K562 (cell line): Measurements from ENCODE around the gene PLAAT4. TPM values are rescaled to one million over a fixed set of nuclear protein-coding genes. Genes with fewer than 3 reads are reported as not detected.

ENCODE experiments used
- ARID2 ChIP-seq: fragments of 450-650 bp; IDR thresholded peaks from 2 replicates; pipeline ENCODE4 v1.6.1; 2017; ENCODE audit warnings: antibody characterized with exemption, mild to moderate bottlenecking
- ETV1 ChIP-seq: fragments of 450-650 bp; conservative IDR thresholded peaks from 2 replicates; pipeline ENCODE4 v1.6.1; 2016; ENCODE audit warnings: missing genetic modification characterization, control low read depth, low read depth, missing compliant biosample characterization
- FIP1L1 ChIP-seq: fragments of 200-400 bp; formaldehyde crosslinking; IDR thresholded peaks from 2 replicates; pipeline ENCODE4 v1.6.1; 2018; ENCODE audit warnings: mild to moderate bottlenecking, low read depth, low read length; ENCODE audit not compliant: poor library complexity, severe bottlenecking
- FOXJ2 ChIP-seq: fragments of 200-800 bp; sonication (Bioruptor generic); IDR thresholded peaks from 2 replicates; pipeline ENCODE4 v1.6.1; 2016; ENCODE audit warnings: missing genetic modification characterization, missing compliant biosample characterization
- FOXJ3 ChIP-seq: sonication (generic); formaldehyde crosslinking; IDR thresholded peaks from 2 replicates; pipeline ENCODE4 v1.4.0; 2020; ENCODE audit warnings: mild to moderate bottlenecking, missing genetic modification reagents
- HMG20B ChIP-seq: fragments of 250-450 bp; sonication (Bioruptor Pico); IDR thresholded peaks from 2 replicates; pipeline ENCODE4 v1.5.0; 2021; ENCODE audit warnings: mild to moderate bottlenecking
- MCM5 ChIP-seq: fragments of 450-650 bp; IDR thresholded peaks from 2 replicates; pipeline ENCODE4 v1.6.1; 2016; ENCODE audit warnings: low read depth
- MEF2A ChIP-seq: IDR thresholded peaks from 2 replicates; pipeline ENCODE4 v1.6.1; 2011; ENCODE audit warnings: low read depth, mild to moderate bottlenecking, low read length, moderate library complexity; ENCODE audit not compliant: control insufficient read depth
- NFATC3 ChIP-seq: fragments of 450-650 bp; IDR thresholded peaks from 2 replicates; pipeline ENCODE4 v1.6.1; 2017; ENCODE audit warnings: mild to moderate bottlenecking
- NR2F6 ChIP-seq: fragments of 450-650 bp; formaldehyde crosslinking; IDR thresholded peaks from 2 replicates; pipeline ENCODE4 v1.4.0; 2020; ENCODE audit warnings: mild to moderate bottlenecking
- PHTF2 ChIP-seq: fragments of 250-450 bp; sonication (Bioruptor Pico); IDR thresholded peaks from 2 replicates; pipeline ENCODE4 v1.5.0; 2021; ENCODE audit warnings: mild to moderate bottlenecking
- RBM25 ChIP-seq: fragments of 200-400 bp; formaldehyde crosslinking; IDR thresholded peaks from 2 replicates; pipeline ENCODE4 v1.6.1; 2018; ENCODE audit warnings: low read length, low read depth, moderate library complexity; ENCODE audit not compliant: severe bottlenecking
- RBM39 ChIP-seq: fragments of 200-400 bp; formaldehyde crosslinking; optimal IDR thresholded peaks from 2 replicates; pipeline ENCODE3; 2018; ENCODE audit warnings: low read depth, low read length
- SRSF1 ChIP-seq: fragments of 200-400 bp; formaldehyde crosslinking; IDR thresholded peaks from 2 replicates; pipeline ENCODE4 v1.6.1; 2017; ENCODE audit warnings: mild to moderate bottlenecking, low read depth, low read length, moderate library complexity
- TEAD2 ChIP-seq: fragments of 450-650 bp; IDR thresholded peaks from 2 replicates; pipeline ENCODE4 v1.6.1; 2016; ENCODE audit warnings: missing genetic modification characterization, control low read depth, missing compliant biosample characterization
- TRIM28 ChIP-seq: fragments of 450-650 bp; IDR thresholded peaks from 2 replicates; pipeline ENCODE4 v1.6.1; 2017
- ZNF175 ChIP-seq: fragments of 200-800 bp; sonication (Bioruptor generic); IDR thresholded peaks from 2 replicates; pipeline ENCODE4 v1.6.1; 2016; ENCODE audit warnings: low read depth, mild to moderate bottlenecking, missing genetic modification characterization, missing compliant biosample characterization
- ZNF785 ChIP-seq: fragments of 250-450 bp; sonication (Bioruptor Pico); IDR thresholded peaks from 2 replicates; pipeline ENCODE4 v1.4.0; 2020; ENCODE audit warnings: mild to moderate bottlenecking
- polyA plus RNA-seq, 8 experiments: library from polyadenylated mRNA; depleted of rRNA in 4 of 8; stranded (reverse) in 5 of 8; unstranded in 3 of 8; fragments of >200 nt; fragmentation: Nextera tagmentation in 2 of 8; fragmentation: Illumina TruSeq in 1 of 8; extraction: Ambion mirVana in 2 of 8; extraction: Trizol in 1 of 8; gene quantifications; 2 replicates each; pipeline versions ENCODE4 v1.2.1 to v1.2.3, GENCODE V29; 2011 to 2014; ENCODE audit warnings: inconsistent platforms in 1 of 8, missing spikeins in 1 of 8
- total RNA-seq, 7 experiments: library from RNA; depleted of rRNA in 6 of 7; stranded (reverse); fragments of >200 nt in 6 of 7; fragmentation: Illumina TruSeq in 2 of 7; extraction: Trizol in 2 of 7; gene quantifications; 2 replicates each; pipeline versions ENCODE4 v1.2.1 to v1.2.3, GENCODE V29; 2011 to 2021; ENCODE audit warnings: low replicate concordance in 1 of 7
- TF ChIP-seq, protein P1 (sequence below): fragments of 250-450 bp; sonication (Bioruptor Pico); IDR thresholded peaks from 2 replicates; pipeline ENCODE4 v1.8.0; 2022; ENCODE audit warnings: moderate library complexity, mild to moderate bottlenecking, inconsistent platforms
- TF ChIP-seq, protein P2 (sequence below): fragments of 450-650 bp; IDR thresholded peaks from 2 replicates; pipeline ENCODE4 v1.6.1; 2016
- TF ChIP-seq, protein P3 (sequence below): sonication (generic); formaldehyde crosslinking; IDR thresholded peaks from 2 replicates; pipeline ENCODE4 v1.8.1; 2022; ENCODE audit warnings: missing genetic modification reagents
- TF ChIP-seq, protein P4 (sequence below): fragments of 450-650 bp; IDR thresholded peaks from 2 replicates; pipeline ENCODE4 v1.6.1; 2018; ENCODE audit warnings: mild to moderate bottlenecking, low read depth; ENCODE audit not compliant: partially characterized antibody
- TF ChIP-seq, protein P5 (sequence below): fragments of 250-450 bp; sonication (Bioruptor Pico); IDR thresholded peaks from 2 replicates; pipeline ENCODE4 v1.4.0; 2020; ENCODE audit warnings: mild to moderate bottlenecking

PLAAT4 gene
- total and polyA plus RNA-seq, 9 of the 15 experiments (the other 6 are each of a cell fraction or from before 2014, with no cell fraction given) = 0.54 to 3.0 (median 1.3) TPM; not detected in 1

DNA sequence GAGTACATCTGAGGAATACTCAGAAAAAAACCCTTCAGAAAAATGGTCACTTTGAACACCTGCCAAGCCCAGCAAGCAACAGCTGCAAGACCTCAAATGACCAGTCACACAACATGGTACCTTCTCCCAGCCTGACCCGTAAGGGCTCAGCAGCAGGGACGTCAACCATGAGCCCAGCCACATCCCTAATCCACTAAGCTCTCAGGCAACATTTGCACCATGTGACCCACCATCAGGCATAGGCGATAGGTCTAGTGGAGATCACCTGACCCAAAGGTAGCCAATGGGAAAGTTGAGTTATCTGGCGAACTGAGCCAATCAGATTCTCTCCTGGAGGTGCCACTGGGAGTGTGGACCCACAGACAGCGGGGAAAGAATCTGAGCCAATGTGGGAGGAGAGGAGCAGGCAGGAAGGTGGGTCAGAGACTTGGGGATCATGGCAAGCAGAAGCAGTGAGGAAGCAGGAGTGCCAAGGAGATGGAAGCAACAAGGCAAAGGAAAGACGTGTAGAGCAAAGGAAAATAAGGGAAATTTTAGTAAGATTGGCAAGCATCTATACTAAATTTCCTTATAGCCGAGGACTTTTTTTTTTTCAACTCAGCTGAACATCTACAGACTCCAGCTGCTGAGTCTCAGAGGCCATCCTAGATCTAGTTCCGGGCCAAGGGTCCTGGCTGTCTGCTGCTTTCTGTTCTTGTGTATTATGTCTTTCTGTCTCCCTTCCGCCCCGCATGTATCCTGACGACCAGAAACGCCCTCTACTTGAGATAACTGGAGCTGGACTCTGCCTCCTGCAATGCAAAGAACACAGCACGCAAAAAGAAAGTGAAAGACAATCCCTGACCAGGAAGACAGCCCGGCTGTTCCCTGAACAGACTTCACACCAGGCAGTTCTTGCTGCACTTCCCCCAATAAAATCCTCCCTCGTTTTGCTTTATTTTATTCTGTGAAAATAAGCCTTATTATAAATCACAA is 37.6 kb downstream of the PLAAT4 start (continued):
- TF ChIP-seq ZNF175 (peak; percentile 40; the same call in 1 of the 2 replicates), NR2F6 (CRISPR knock-in tag) (no peak), ARID2 (no peak), TRIM28 (no peak), PHTF2 (CRISPR knock-in tag) (no peak), RBM39 (no peak), TEAD2 (tag) (0 out of 2 replicates have a peak, but pooled peaks have one; percentile 21), RBM25 (no peak), HMG20B (CRISPR knock-in tag) (no peak), MEF2A (no peak), FIP1L1 (no peak), NFATC3 (no peak), ZNF785 (CRISPR knock-in tag) (no peak), MCM5 (no peak), SRSF1 (no peak), FOXJ2 (no peak; the same call in 1 of the 2 replicates), ETV1 (tag) (peak; percentile 84), FOXJ3 (no peak)
- TF ChIP-seq, protein P1, sequence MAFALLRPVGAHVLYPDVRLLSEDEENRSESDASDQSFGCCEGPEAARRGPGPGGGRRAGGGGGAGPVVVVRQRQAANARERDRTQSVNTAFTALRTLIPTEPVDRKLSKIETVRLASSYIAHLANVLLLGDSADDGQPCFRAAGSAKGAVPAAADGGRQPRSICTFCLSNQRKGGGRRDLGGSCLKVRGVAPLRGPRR (CRISPR knock-in tag) = no peak
- TF ChIP-seq, protein P2, sequence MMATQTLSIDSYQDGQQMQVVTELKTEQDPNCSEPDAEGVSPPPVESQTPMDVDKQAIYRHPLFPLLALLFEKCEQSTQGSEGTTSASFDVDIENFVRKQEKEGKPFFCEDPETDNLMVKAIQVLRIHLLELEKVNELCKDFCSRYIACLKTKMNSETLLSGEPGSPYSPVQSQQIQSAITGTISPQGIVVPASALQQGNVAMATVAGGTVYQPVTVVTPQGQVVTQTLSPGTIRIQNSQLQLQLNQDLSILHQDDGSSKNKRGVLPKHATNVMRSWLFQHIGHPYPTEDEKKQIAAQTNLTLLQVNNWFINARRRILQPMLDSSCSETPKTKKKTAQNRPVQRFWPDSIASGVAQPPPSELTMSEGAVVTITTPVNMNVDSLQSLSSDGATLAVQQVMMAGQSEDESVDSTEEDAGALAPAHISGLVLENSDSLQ = peak; percentile 55; the same call in 1 of the 2 replicates
- TF ChIP-seq, protein P3, sequence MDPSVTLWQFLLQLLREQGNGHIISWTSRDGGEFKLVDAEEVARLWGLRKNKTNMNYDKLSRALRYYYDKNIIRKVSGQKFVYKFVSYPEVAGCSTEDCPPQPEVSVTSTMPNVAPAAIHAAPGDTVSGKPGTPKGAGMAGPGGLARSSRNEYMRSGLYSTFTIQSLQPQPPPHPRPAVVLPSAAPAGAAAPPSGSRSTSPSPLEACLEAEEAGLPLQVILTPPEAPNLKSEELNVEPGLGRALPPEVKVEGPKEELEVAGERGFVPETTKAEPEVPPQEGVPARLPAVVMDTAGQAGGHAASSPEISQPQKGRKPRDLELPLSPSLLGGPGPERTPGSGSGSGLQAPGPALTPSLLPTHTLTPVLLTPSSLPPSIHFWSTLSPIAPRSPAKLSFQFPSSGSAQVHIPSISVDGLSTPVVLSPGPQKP (CRISPR knock-in tag) = no peak
- TF ChIP-seq, protein P4, sequence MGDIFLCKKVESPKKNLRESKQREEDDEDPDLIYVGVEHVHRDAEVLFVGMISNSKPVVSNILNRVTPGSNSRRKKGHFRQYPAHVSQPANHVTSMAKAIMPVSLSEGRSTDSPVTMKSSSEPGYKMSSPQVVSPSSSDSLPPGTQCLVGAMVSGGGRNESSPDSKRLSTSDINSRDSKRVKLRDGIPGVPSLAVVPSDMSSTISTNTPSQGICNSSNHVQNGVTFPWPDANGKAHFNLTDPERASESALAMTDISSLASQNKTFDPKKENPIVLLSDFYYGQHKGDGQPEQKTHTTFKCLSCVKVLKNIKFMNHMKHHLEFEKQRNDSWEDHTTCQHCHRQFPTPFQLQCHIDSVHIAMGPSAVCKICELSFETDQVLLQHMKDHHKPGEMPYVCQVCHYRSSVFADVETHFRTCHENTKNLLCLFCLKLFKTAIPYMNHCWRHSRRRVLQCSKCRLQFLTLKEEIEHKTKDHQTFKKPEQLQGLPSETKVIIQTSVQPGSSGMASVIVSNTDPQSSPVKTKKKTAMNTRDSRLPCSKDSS = no peak
- TF ChIP-seq, protein P5, sequence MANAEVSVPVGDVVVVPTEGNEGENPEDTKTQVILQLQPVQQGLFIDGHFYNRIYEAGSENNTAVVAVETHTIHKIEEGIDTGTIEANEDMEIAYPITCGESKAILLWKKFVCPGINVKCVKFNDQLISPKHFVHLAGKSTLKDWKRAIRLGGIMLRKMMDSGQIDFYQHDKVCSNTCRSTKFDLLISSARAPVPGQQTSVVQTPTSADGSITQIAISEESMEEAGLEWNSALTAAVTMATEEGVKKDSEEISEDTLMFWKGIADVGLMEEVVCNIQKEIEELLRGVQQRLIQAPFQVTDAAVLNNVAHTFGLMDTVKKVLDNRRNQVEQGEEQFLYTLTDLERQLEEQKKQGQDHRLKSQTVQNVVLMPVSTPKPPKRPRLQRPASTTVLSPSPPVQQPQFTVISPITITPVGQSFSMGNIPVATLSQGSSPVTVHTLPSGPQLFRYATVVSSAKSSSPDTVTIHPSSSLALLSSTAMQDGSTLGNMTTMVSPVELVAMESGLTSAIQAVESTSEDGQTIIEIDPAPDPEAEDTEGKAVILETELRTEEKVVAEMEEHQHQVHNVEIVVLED = no peak
